IPS-11a (cell line): ENCODE results near the gene ZNF180.
A peak's percentile ranks its signal among the peaks of the same experiment; 100 is the strongest.
"Not testable (repeated sequence)": the region's sequence is repeated elsewhere in the genome, so short reads cannot be mapped to it uniquely, and the experiment has no call there.

ENCODE experiments used
- H3K4me3 ChIP-seq: one replicate; pipeline ENCODE4 v1.5.1; 2013; ENCODE audit warnings: low read depth, low read length, control low read depth

The ZNF180 gene

DNA sequence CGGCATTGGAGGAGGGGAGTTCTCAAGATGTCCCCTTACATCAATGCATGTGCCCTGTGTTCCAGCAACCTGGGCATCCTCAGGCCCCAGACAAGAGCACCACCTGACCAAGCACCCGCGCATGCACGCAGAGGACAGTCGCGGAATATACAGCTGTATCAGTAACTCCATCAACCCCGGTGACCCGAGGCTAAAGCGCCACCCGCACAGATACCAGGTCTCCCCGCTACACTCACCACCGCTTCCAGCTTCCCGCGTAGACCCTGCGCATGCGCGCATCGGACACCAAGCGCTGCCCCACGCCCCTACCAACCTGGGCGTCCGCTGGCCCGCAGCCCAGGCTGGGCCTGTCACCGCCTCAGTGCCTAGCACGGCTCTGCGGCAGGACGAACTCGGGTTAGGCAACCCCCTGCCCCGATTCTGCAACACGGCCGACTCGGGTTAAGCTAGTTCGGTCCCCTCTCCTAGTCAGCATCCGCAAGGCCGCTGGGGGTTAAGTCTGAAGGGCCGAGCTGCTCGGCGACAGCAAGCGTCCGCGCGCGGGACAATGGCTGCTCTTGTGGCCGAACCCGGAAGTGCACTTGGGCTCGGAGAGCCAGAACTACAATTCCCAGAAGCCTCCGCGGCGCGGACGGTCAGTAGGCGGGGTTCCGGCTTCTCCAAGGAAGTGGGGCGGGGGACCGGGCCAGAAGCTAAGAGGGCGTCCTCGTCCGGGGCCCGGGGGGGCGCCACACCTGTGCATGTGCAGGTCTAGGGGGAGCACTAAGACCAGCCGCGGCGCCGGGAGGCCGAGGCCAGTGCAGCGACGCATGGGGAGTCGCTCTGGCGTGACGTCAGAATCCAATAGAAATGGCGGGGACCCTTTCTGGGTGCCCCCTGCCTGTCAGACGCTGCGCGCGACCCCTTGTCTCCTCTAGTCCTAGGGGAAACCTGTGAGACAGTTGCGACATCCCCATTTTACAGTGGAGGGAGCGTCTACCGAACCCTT, at the start of gene ZNF180:
ZNF180 (minus strand) TSS at position 561 of the 988 bp plus-strand sequence. CDS start 3,188 bp downstream, outside the sequence.
- peak within 1 kb of the TSS; percentile 75 for H3K4me3 ChIP-seq

GRCh38 chr19:44549507-44549906, 49.2 kb upstream of the ZNF180 start:
- H3K4me3 ChIP-seq: no peak overlapping the region

GRCh38 chr19:44548736-44549135, 48.4 kb upstream of the ZNF180 start:
- no peak overlapping the region for H3K4me3 ChIP-seq

- H3K4me3 ChIP-seq: no peak overlapping the region
Observed at GRCh38 chr19:44544031-44544430, 43.7 kb upstream of the ZNF180 start.

DNA sequence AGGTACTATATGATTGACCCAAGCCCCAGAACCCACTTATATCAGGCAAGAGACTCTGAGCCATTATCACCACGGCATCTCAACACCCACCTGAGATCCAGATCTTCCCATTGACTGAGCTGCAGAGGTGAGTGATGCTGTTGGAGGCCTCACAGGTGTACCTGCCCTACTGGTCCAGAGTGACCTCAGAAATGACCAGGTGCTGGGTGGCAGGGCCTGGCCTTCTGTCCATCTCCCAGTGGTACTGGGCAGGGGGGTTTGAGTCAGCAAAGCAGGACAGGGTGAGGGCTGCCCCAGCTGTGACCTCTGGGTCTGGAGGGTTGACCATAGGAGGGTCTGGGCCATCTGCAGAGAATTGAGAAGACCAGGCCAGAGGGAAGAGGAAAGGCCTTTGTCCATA, 42.3 kb upstream of the ZNF180 start:
- no peak overlapping the region for H3K4me3 ChIP-seq

DNA sequence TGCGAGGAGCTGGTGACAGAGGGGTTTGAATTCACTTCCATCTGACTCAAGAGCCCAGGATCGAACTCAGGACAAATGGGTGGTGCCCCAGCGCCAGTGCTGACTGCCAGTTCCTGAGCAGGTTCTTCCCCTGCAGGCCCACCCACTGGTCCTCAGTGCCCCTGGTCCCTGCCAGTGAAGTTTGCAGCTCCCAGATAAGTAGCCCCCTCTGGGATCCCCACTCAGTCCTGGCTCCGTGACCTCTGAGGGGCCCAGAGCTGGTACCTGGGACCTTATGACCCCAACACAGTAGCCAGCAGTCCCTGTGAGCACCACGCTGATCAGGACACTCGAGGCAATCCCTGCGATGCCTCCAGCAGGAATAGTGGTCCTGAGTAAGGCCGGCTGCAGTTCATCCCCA, 40.4 kb upstream of the ZNF180 start:
- no peak overlapping the region for H3K4me3 ChIP-seq

- H3K4me3 ChIP-seq: no peak overlapping the region
Observed at GRCh38 chr19:44539991-44540390, 39.7 kb upstream of the ZNF180 start.

DNA sequence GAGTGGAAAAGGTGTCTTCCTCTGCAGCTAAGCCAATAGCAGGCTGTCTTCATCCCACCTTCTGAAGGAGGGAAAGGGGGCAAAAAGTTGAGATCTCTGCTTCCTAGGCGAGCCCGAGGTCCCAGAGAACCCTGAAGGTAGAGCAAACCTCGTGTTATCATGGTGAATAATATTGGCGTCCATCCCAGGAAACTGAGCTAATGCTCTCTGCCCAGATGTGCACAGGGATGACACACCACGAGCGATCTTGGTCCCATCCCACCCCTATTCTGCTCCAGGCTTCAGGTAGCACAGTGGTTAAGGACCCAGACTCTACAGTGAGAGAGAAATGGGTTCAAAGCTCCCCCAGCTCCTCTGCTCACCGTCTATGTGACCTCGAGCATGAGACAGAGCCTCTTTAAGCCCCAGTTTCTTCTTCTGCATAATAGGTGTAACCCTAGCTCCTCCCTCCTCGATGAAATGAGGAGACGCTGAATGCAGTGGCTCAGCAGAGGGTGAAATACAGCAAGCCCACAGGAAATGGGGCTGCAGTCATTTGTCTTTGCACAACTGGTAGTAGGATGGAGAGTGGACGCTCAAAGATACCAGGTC, 39.0 kb upstream of the ZNF180 start:
- no peak overlapping the region for H3K4me3 ChIP-seq

GRCh38 chr19:44535361-44535760, 35.0 kb upstream of the ZNF180 start:
- H3K4me3 ChIP-seq: not testable (repeated sequence)

DNA sequence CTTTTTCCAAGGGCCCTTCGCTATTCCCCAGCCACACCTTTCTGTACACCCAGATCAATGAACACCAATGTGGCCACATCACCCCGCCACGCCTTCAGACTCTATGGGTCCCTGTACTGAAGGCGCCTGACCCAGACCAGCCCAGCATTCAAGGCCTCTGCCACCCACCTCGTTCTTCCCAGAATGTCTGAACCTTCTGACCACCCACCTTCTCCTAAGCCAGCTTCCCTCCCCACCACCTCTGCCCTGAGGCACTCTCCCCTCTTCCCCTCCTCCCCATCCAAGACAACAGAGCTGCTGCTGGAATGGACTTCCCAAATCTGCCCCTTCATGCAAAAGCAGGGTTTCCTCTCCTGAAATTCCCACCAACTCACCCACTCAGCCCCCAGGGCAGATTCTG, 32.5 kb upstream of the ZNF180 start:
- no peak overlapping the region for H3K4me3 ChIP-seq

GRCh38 chr19:44530777-44531176, 30.5 kb upstream of the ZNF180 start:
- H3K4me3 ChIP-seq: no peak overlapping the region

DNA sequence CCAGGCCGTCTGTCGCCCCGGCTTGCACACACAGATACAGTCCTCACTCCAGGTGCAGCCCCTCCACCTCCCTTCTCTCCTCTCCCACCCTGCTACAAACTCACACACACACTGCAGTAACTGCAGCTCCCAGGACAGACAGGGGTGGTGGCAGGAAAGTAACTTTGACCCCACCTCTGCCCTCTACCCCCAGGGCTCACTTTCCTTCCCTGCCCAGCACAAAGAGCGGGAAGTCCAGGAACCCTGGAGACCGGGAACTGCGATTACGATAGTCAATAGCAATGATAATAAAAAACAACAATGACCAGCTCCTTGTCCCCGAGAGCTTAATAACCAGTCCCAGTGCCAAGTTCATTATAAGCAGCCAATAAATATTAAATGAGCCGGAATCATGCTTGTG, 29.2 kb upstream of the ZNF180 start, which contains the start of gene CEACAM20:
CEACAM20 (minus strand) TSS at position 140 of the 400 bp plus-strand sequence. CDS start 166 bp downstream, outside the sequence.
- H3K4me3 ChIP-seq: no peak within 1 kb of the TSS

DNA sequence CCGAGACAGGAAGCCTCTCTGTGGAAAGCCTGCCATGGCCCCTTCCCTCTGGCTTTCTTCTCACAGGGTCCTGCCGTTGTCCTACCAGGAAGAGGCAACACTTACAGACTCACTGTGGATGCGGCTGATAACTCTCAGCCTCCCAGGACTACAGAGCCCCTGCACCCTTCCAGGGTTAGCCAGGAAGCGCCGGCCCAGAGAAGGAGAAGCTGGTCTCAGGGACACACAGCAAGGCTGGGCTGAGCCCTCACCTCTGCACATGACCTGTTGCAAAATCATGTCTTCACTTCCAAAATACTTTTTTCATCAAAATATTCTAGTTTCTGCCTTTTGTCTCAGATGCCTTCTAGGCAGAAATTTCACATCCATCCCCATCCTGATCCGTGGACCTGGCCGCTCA, 27.2 kb upstream of the ZNF180 start:
- no peak overlapping the region for H3K4me3 ChIP-seq

DNA sequence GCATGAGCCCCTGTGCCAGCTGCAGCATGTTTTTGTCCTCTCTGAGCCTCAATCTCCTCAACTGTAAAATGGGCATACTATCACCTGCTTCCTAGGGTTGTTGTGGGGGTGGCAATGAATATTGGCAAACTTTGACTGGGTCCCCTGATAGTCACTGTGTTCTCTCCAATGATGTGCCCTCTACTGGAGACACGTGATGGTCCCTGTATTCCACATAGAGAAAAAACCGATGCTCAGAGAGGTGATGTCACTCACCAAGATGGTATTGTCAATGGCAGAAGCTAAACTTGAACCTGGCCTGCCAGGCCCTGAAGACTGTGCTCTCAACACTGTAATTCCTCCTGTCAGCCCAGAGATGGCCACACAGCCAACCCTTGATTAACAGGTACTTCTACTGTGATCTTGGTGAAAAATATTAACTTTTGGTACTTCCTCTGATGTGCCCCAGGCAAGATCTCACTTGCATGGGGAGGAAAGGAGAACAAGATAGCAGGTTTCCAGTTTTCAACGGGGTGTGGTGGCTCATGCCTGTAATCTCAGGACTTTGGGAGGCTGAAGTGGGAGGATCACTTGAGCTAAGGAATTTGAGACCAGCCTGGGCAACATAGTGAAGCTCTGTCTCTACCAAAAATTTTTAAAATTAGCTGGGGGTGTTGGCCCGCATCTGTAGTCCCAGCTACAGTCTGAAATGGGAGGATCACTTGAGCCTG, 25.6 kb upstream of the ZNF180 start:
- no peak overlapping the region for H3K4me3 ChIP-seq

DNA sequence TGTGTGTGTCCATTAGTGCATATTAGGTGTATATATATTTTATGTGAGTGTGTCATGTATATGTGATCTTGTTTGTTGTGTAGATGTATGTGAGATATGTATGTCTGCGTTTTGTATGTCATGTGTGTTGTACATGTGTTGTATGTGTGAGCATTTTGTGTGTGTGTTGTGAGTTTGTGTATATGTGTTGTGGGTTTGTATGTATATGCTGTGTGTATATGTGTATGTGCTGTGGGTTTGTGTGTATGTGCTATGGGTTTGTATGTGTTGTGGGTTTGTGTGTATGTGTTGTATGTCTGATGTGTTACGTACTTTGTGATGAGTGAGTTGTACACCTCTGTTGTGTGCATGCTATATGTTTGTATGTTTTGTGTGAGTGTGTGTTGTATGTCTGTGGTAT, 21.0 kb upstream of the ZNF180 start:
- no peak overlapping the region for H3K4me3 ChIP-seq

DNA sequence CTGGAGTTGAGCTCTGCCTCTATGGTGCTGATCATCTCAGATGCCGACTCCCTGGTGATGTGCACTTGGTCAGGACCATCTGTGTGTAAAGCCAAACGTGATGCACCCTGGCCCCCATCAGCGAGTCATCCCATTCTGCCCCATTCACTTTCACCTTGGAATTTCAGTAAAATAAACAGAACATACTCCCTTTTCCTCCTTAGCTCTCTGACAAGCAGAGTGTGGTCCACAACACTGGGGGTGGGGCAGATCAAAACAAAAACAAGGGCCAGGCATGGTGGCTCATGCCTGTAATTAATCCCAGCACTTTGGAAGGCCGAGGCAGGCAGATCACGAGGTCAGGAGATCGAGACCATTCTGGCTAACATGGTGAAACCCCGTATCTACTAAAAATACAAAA, 16.8 kb upstream of the ZNF180 start:
- no peak overlapping the region for H3K4me3 ChIP-seq

GRCh38 chr19:44515907-44516306, 15.6 kb upstream of the ZNF180 start:
- H3K4me3 ChIP-seq: no peak overlapping the region

DNA sequence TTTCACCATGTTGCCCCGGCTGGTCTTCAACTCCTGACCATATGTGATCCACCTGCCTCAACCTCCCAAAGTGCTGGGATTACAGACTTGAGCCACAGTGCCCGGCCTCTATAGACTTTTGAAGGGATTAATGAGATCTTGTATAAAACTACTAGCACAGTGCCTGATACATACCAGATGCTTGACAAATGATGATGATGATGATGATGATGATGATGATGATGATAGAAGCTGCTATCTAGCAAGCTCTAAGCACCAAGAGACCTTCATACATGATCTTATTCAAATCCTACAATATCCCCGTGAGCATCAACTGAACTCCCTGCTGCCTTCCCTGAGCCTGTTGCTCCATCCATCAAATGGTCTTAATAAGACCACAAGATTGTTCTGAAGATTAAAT, 14.7 kb upstream of the ZNF180 start:
- H3K4me3 ChIP-seq: no peak overlapping the region

DNA sequence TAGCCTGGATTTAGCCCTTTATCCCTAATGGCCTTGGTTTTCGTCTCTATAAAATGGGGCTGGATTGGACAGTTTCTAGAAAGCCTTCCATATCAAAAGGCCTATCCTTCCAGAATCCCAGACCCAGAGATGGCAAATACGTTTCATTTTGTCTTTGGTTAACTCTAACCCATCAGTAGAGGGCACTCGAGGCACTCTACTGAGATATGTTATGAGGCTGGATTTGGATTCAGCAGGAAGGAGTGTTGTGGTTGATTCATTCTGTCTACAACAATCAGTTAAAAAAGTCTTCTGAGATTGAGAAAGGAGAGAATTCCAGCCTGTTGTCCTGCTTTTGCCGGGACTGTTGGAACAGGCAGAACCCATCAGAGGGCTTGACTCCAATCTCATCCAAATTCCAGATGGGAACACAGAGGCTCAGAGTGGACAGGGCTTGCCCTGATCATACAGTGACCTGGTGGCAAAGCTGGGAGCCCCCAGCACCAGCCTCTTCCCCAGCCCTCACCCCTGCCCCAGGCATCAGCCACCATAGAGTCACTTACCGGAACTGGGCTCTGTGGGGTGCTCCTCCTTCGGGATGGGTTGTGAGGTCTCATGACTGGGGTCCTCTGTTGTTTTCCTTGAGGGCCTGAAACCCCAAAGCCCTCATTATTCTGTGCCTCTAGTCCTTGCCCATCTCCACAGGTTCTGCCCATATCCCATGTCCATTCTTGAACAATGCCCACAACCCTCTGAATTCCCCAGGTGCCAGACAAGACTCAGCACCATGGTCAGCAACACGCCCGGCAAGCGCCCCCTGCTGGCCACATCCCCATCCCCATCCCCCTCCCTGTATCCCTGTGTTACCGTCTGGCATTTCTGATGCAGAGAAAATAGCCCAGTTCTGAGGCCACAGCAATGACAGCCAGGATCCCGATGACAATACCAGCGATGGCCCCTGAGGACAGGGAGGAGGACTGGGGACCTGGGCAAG, 12.3 kb upstream of the ZNF180 start:
- no peak overlapping the region for H3K4me3 ChIP-seq

GRCh38 chr19:44509478-44509877, 9.2 kb upstream of the ZNF180 start:
- no peak overlapping the region for H3K4me3 ChIP-seq
